HG03460 (cell line): Measurements from ENCODE around the gene ARHGAP44.

ENCODE experiments used
- ATAC-seq: cut with Tn5 transposase; IDR thresholded peaks from one replicate; pipeline ENCODE4 v1.9.1; 2021; ENCODE audit not compliant: unreplicated experiment

ARHGAP44 gene

GRCh38 chr17:12789481-12790248 is at the start of gene ARHGAP44:
TSS of gene ARHGAP44 (plus strand) at chr17:12789498. CDS start at chr17:12789839, 341 bp downstream.
- peak; percentile 71 for ATAC-seq

- no peak for ATAC-seq
Measured at GRCh38 chr17:12739500-12739899, 49.8 kb upstream of the ARHGAP44 start.

GRCh38 chr17:12743046-12743445 is 46.3 kb upstream of the ARHGAP44 start:
- ATAC-seq: no peak

GRCh38 chr17:12744298-12744697 is 45.0 kb upstream of the ARHGAP44 start:
- ATAC-seq: no peak

GRCh38 chr17:12744786-12745185 is 44.5 kb upstream of the ARHGAP44 start:
- no peak for ATAC-seq

- ATAC-seq: no peak
Measured at GRCh38 chr17:12745486-12745885, 43.8 kb upstream of the ARHGAP44 start.

- ATAC-seq: no peak
Measured at GRCh38 chr17:12756786-12757185, 32.5 kb upstream of the ARHGAP44 start.

- ATAC-seq: no peak
Measured at GRCh38 chr17:12759090-12759489, 30.2 kb upstream of the ARHGAP44 start.

- no peak for ATAC-seq
Measured at GRCh38 chr17:12765548-12765947, 23.8 kb upstream of the ARHGAP44 start.

- no peak for ATAC-seq
Measured at GRCh38 chr17:12768255-12768654, 21.0 kb upstream of the ARHGAP44 start.

- no peak for ATAC-seq
Measured at GRCh38 chr17:12769981-12770380, 19.3 kb upstream of the ARHGAP44 start.

GRCh38 chr17:12773153-12773552 is 16.1 kb upstream of the ARHGAP44 start:
- no peak for ATAC-seq

- ATAC-seq: peak; percentile 95
Measured at GRCh38 chr17:12789075-12789480, 220 bp upstream of the ARHGAP44 start.

GRCh38 chr17:12790249-12791106 is 1.2 kb downstream of the ARHGAP44 start:
- ATAC-seq: no peak

GRCh38 chr17:12794919-12795532 is 5.7 kb downstream of the ARHGAP44 start:
- ATAC-seq: no peak

GRCh38 chr17:12800855-12801365 is 11.6 kb downstream of the ARHGAP44 start:
- ATAC-seq: no peak

- ATAC-seq: no peak
Measured at GRCh38 chr17:12806630-12807029, 17.3 kb downstream of the ARHGAP44 start.

- ATAC-seq: no peak
Measured at GRCh38 chr17:12808723-12809122, 19.4 kb downstream of the ARHGAP44 start.

GRCh38 chr17:12812877-12813276 is 23.6 kb downstream of the ARHGAP44 start:
- ATAC-seq: no peak

- ATAC-seq: no peak
Measured at GRCh38 chr17:12813664-12814063, 24.4 kb downstream of the ARHGAP44 start.

GRCh38 chr17:12814718-12815117 is 25.4 kb downstream of the ARHGAP44 start:
- no peak for ATAC-seq
